ENCODE data around the gene NAT9.

- no peak for TF ChIP-seq CTCF (conservative IDR thresholded peaks at IDR 0.05; ENCODE audit: low read depth, low read length)
- TF ChIP-seq POLR2A (IDR thresholded peaks at IDR 0.05; ENCODE audit: low read depth, low read length), result no peak
- TF ChIP-seq USF2 (IDR thresholded peaks at IDR 0.05; ENCODE audit: low read depth, low read length), result no peak
- TF ChIP-seq MXI1 (IDR thresholded peaks at IDR 0.05; ENCODE audit: borderline replicate concordance, low read depth, low read length), result no peak
- TF ChIP-seq NFE2L2 (IDR thresholded peaks at IDR 0.05; ENCODE audit: low read depth, low read length), result no peak
- no peak for TF ChIP-seq MAZ (IDR thresholded peaks at IDR 0.05; ENCODE audit: borderline replicate concordance, low read depth, low read length)
- no peak for TF ChIP-seq RAD21 (IDR thresholded peaks at IDR 0.05; ENCODE audit: low read length)
- no peak for TF ChIP-seq SMC3 (IDR thresholded peaks at IDR 0.05; ENCODE audit: low read depth, low read length)
- no peak for TF ChIP-seq RCOR1 (IDR thresholded peaks at IDR 0.05; ENCODE audit: insufficient replicate concordance, low read length)
Observed at GRCh38 chr17:74782571-74782970, 6.4 kb upstream of the NAT9 start.

Data from IMR-90 (cell line).